Panc1 (cell line): ENCODE data around the gene SH3TC2. TPM values are rescaled to one million over a fixed set of nuclear protein-coding genes. Genes with fewer than 3 reads are reported as not detected.

Source experiments
- ATAC-seq: fragments of 200-7000 bp; cut with Tn5 transposase; 2 replicates; pipeline ENCODE4 v1.9.1; 2020; ENCODE audit warnings: mild to moderate bottlenecking, moderate library complexity
- BruUV-seq: library from RNA; stranded (reverse); fragments of 400-500 nt; replicated peaks from 2 replicates; lab custom pipeline; 2021; lab: Mats Ljungman, UMichigan
- CTCF ChIA-PET: fragments of 300-600 bp; sonication (Branson Sonifier 250); formaldehyde crosslinking; loops from one replicate; lab custom pipeline; 2022; ENCODE audit warnings: antibody characterized with exemption; lab: Charles Lee
- POLR2A ChIA-PET: fragments of 300-600 bp; sonication (Branson Sonifier 250); formaldehyde crosslinking; loops from one replicate; lab custom pipeline; 2022; ENCODE audit warnings: antibody characterized with exemption; lab: Charles Lee
- DNase-seq: peaks from one replicate; pipeline ENCODE4 v3.0.0-alpha.2; 2010; ENCODE audit warnings: low read depth, low spot score
- H3K27ac ChIP-seq: 2 replicates; pipeline ENCODE4 v1.5.1; 2011; ENCODE audit warnings: mild to moderate bottlenecking, low read length, inconsistent platforms
- H3K27me3 ChIP-seq: fragments of 200-500 bp; sonication (Bioruptor generic); 2 replicates; pipeline ENCODE4 v1.6.0; 2014; ENCODE audit warnings: low read length, inconsistent platforms; ENCODE audit not compliant: control insufficient read depth, insufficient read depth
- H3K36me3 ChIP-seq: fragments of 200-500 bp; sonication (Bioruptor generic); 2 replicates; pipeline ENCODE4 v1.5.1; 2014; ENCODE audit warnings: inconsistent platforms, mild to moderate bottlenecking, low read length, moderate library complexity; ENCODE audit not compliant: control insufficient read depth, insufficient read depth
- H3K4me1 ChIP-seq: 2 replicates; pipeline ENCODE4 v1.5.1; 2011; ENCODE audit warnings: inconsistent platforms, mild to moderate bottlenecking, low read length, moderate library complexity; ENCODE audit not compliant: control insufficient read depth, insufficient read depth
- H3K4me3 ChIP-seq, 2 experiments: 2 replicates each; pipeline ENCODE4 v1.5.1; 2011 to 2012; ENCODE audit warnings: low read depth in 2 of 2, low read length in 2 of 2, mild to moderate bottlenecking in 2 of 2, inconsistent platforms in 1 of 2, moderate library complexity in 1 of 2
- H3K9me3 ChIP-seq: fragments of 200-500 bp; sonication (Bioruptor generic); 2 replicates; pipeline ENCODE4 v1.5.1; 2014; ENCODE audit warnings: low read depth, mild to moderate bottlenecking, inconsistent platforms, low read length, moderate library complexity; ENCODE audit not compliant: control insufficient read depth, insufficient read depth
- POLR2AphosphoS5 ChIP-seq: IDR thresholded peaks from 2 replicates; pipeline ENCODE4 v1.6.1; 2012; ENCODE audit warnings: mild to moderate bottlenecking, low read depth, low read length, moderate library complexity
- SIN3A ChIP-seq: IDR thresholded peaks from 2 replicates; pipeline ENCODE4 v1.6.1; 2012; ENCODE audit warnings: low read depth, mild to moderate bottlenecking, low read length, moderate library complexity, borderline replicate concordance; ENCODE audit not compliant: insufficient read depth
- TCF7L2 ChIP-seq: IDR thresholded peaks from 2 replicates; pipeline ENCODE4 v1.6.1; 2011; ENCODE audit warnings: mild to moderate bottlenecking, low read depth, low read length, inconsistent platforms
- in situ Hi-C: cut with HindIII; loops from 2 replicates; pipeline ENCODE4 v1.10.0; 2016; ENCODE audit warnings: low sequenced_read_pairs, low pct_unique_long_range_greater_than_20kb
- intact Hi-C: fragments of 100-400 bp; cut with micrococcal nuclease; formaldehyde crosslinking; loops from one replicate; pipeline ENCODE4 v1.10.0; 2022; ENCODE audit not compliant: unreplicated experiment
- total RNA-seq: library from RNA; stranded (reverse); gene quantifications from one replicate; pipeline ENCODE4 v1.2.1, GENCODE V29; 2021; ENCODE audit not compliant: unreplicated experiment
- TF ChIP-seq, protein P1 (sequence below), 2 experiments: IDR thresholded peaks; 2 replicates each; pipeline ENCODE4 v1.6.1; 2011 to 2012; ENCODE audit warnings: low read depth in 2 of 2, control low read depth in 1 of 2, low read length in 1 of 2, mild to moderate bottlenecking in 1 of 2, moderate library complexity in 1 of 2; ENCODE audit not compliant: insufficient read depth in 1 of 2
- TF ChIP-seq, protein P2 (sequence below): fragments of 450-650 bp; IDR thresholded peaks from 2 replicates; pipeline ENCODE4 v1.5.1; 2017; ENCODE audit warnings: mild to moderate bottlenecking

SH3TC2 gene
- total RNA-seq, 1 experiment from 2014 or later = 0.33 TPM

DNA sequence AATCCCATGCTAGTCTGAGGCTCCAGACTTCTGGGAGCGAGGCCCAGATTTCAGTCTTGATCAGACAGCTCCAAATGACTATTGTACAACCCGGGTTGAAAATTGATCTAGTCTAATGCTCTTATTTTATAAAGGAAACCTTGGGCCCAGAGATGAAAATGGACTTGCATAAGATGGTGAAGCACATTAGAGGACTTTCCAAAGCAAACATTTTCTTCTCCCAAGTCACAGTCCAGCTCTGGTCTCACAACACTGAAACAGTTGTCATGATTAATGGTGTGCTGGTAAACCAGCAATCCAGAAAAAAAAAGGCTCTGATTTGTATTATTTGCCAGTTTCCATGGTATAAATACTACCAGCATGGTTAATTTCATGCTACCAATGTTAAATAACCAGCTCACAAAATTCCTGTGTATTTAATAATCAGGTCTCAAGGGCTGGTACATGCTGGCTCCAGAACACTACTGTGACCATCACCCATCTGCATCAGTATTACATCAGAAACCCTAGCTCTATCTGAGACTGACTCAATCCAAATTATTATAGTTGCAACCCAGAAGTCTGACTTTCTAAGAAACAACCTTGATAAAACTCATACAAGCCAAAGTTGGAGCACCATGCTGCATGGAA, 45.9 kb upstream of the SH3TC2 start:
- POLR2A ChIA-PET = no interaction called here
- in situ Hi-C loops = no loop called here
- CTCF ChIA-PET = no interaction called here
- intact Hi-C loops = no loop called here
- DNase-seq = no peak
- ATAC-seq = no peak
- Histone ChIP-seq H3K4me3 (no peak overlapping the region), H3K36me3 (no peaks in the 10 kb centered on the region), H3K4me1 (no peaks in the 10 kb centered on the region), H3K27ac (no peak overlapping the region), H3K27me3 (no peaks in the 10 kb centered on the region), H3K9me3 (no peaks in the 10 kb centered on the region)
- no TSS peak for BruUV-seq
- TF ChIP-seq SIN3A (no peak), TCF7L2 (no peak)
- TF ChIP-seq, protein P1, sequence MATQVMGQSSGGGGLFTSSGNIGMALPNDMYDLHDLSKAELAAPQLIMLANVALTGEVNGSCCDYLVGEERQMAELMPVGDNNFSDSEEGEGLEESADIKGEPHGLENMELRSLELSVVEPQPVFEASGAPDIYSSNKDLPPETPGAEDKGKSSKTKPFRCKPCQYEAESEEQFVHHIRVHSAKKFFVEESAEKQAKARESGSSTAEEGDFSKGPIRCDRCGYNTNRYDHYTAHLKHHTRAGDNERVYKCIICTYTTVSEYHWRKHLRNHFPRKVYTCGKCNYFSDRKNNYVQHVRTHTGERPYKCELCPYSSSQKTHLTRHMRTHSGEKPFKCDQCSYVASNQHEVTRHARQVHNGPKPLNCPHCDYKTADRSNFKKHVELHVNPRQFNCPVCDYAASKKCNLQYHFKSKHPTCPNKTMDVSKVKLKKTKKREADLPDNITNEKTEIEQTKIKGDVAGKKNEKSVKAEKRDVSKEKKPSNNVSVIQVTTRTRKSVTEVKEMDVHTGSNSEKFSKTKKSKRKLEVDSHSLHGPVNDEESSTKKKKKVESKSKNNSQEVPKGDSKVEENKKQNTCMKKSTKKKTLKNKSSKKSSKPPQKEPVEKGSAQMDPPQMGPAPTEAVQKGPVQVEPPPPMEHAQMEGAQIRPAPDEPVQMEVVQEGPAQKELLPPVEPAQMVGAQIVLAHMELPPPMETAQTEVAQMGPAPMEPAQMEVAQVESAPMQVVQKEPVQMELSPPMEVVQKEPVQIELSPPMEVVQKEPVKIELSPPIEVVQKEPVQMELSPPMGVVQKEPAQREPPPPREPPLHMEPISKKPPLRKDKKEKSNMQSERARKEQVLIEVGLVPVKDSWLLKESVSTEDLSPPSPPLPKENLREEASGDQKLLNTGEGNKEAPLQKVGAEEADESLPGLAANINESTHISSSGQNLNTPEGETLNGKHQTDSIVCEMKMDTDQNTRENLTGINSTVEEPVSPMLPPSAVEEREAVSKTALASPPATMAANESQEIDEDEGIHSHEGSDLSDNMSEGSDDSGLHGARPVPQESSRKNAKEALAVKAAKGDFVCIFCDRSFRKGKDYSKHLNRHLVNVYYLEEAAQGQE (IDR thresholded peaks at IDR 0.05; ENCODE audit: insufficient read depth in 1 of 2, low read depth in 2 of 2, low read length in 1 of 2) = no peak

DNA sequence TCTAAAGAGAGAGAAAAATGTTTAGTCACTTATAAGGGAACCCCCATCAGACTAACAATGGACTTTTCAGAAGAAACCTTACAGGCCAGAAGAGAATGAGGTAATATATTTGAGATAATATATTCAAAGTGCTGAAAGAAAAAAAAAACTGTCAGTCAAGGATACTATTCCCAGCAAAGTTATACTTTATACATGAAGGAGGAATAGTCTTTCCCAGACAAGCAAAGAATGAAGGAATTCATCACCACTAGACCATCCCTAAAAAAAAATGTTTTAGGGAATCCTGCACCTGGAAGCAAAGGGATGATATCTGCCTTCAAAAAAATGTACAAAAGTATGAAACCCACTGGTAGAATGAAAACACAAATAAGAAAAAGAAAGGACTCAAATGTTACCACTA, 37.5 kb upstream of the SH3TC2 start:
- ChIA-PET CTCF (no interaction called here), POLR2A (no interaction called here)
- H3K4me1 ChIP-seq = no peaks in the 10 kb centered on the region
- DNase-seq = no peak
- no peak overlapping the region for H3K27ac ChIP-seq
- H3K36me3 ChIP-seq = no peaks in the 10 kb centered on the region
- no peaks in the 10 kb centered on the region for H3K27me3 ChIP-seq
- in situ Hi-C loops (no loop called here), intact Hi-C loops (no loop called here)
- ATAC-seq = no peak
- H3K9me3 ChIP-seq = no peaks in the 10 kb centered on the region; the same call in 1 of the 2 replicates
- no TSS peak for BruUV-seq
- TF ChIP-seq SIN3A = no peak
- TF ChIP-seq POLR2AphosphoS5 = no peak
- H3K4me3 ChIP-seq = no peak overlapping the region

DNA sequence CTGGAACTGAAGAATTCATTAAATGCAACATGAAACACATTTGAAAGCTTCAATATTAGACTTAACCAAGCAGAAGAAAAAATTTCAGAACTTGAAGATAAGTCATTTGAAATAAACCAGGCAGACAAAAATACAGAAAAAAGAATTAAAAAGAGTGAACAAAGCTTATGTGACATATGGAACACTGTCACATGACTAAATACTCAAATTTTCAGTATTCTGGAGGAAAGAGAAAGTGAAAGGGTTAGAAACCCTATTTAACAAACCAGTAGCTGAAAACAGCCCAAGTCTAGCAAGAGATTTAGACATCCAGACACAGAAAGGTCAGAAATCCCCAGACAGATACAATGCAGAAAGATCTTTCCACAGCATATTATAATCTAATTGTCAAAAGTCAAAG, 37.1 kb upstream of the SH3TC2 start:
- H3K27ac ChIP-seq = no peak overlapping the region
- intact Hi-C loops = no loop called here
- no peak for DNase-seq
- no peak overlapping the region for H3K4me3 ChIP-seq
- no peaks in the 10 kb centered on the region for H3K36me3 ChIP-seq
- ATAC-seq = no peak
- TF ChIP-seq, protein P1 (IDR thresholded peaks at IDR 0.05; ENCODE audit: insufficient read depth in 1 of 2, low read depth in 2 of 2, low read length in 1 of 2) = no peak
- TF ChIP-seq TCF7L2 (no peak), SIN3A (no peak), POLR2AphosphoS5 (no peak)
- TF ChIP-seq, protein P2, sequence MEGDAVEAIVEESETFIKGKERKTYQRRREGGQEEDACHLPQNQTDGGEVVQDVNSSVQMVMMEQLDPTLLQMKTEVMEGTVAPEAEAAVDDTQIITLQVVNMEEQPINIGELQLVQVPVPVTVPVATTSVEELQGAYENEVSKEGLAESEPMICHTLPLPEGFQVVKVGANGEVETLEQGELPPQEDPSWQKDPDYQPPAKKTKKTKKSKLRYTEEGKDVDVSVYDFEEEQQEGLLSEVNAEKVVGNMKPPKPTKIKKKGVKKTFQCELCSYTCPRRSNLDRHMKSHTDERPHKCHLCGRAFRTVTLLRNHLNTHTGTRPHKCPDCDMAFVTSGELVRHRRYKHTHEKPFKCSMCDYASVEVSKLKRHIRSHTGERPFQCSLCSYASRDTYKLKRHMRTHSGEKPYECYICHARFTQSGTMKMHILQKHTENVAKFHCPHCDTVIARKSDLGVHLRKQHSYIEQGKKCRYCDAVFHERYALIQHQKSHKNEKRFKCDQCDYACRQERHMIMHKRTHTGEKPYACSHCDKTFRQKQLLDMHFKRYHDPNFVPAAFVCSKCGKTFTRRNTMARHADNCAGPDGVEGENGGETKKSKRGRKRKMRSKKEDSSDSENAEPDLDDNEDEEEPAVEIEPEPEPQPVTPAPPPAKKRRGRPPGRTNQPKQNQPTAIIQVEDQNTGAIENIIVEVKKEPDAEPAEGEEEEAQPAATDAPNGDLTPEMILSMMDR = no peak
- H3K9me3 ChIP-seq = no peaks in the 10 kb centered on the region; the same call in 1 of the 2 replicates
- in situ Hi-C loops = no loop called here
- no peaks in the 10 kb centered on the region for H3K4me1 ChIP-seq
- BruUV-seq = no TSS peak
- POLR2A ChIA-PET = no interaction called here
- CTCF ChIA-PET = no interaction called here
- no peaks in the 10 kb centered on the region for H3K27me3 ChIP-seq
